HEK293 (cell line): Measurements from ENCODE around the gene ATP2B3.

ENCODE experiments used
- CTCF ChIA-PET: fragments of 350-600 bp; formaldehyde crosslinking; extraction: SDS; loops from one replicate; lab custom pipeline; 2021; ENCODE audit warnings: antibody characterized with exemption; lab: Yijun Ruan, JAX
- POLR2A ChIA-PET: fragments of 300-600 bp; formaldehyde crosslinking; extraction: SDS; loops from one replicate; lab custom pipeline; 2020; ENCODE audit warnings: antibody characterized with exemption, inconsistent platforms; lab: Yijun Ruan, JAX
- H3K27ac ChIP-seq: fragments of 200-500 bp; sonication (Bioruptor generic); 2 replicates; pipeline ENCODE4 v1.5.1; 2014; ENCODE audit warnings: low read depth, low read length, control low read depth, inconsistent platforms; ENCODE audit errors: extremely low read depth
- H3K36me3 ChIP-seq, 2 experiments: fragments of 200-500 bp in 1 of 2; sonication (Bioruptor generic) in 1 of 2; 1 replicate in 1 of 2; 2 replicates in 1 of 2; pipeline ENCODE4 v1.5.1; 2014 to 2017; ENCODE audit warnings: inconsistent platforms in 2 of 2, low read length in 2 of 2; ENCODE audit not compliant: control insufficient read depth in 2 of 2, insufficient read depth in 1 of 2
- H3K4me1 ChIP-seq: fragments of 200-500 bp; sonication (Bioruptor generic); 2 replicates; pipeline ENCODE4 v1.5.1; 2014; ENCODE audit warnings: mild to moderate bottlenecking, low read length, inconsistent platforms; ENCODE audit not compliant: control insufficient read depth, insufficient read depth
- H3K4me3 ChIP-seq: 2 replicates; pipeline ENCODE4 v1.5.1; 2011; ENCODE audit warnings: low read depth, mild to moderate bottlenecking, control low read depth, low read length, moderate library complexity
- H3K9me3 ChIP-seq: fragments of 200-500 bp; sonication (Bioruptor generic); 2 replicates; pipeline ENCODE4 v1.5.1; 2014; ENCODE audit warnings: low read depth, low read length, inconsistent platforms; ENCODE audit not compliant: control insufficient read depth, insufficient read depth
- BCL11B ChIP-seq: fragments of 450-650 bp; formaldehyde crosslinking; IDR thresholded peaks from 2 replicates; pipeline ENCODE4 v1.5.1; 2016; ENCODE audit warnings: low read depth, missing biosample characterization, missing genetic modification characterization
- EGR2 ChIP-seq: fragments of 450-650 bp; formaldehyde crosslinking; IDR thresholded peaks from 2 replicates; pipeline ENCODE4 v1.5.1; 2016; ENCODE audit warnings: low read depth, missing biosample characterization, missing genetic modification characterization
- SCRT1 ChIP-seq: fragments of 450-650 bp; formaldehyde crosslinking; IDR thresholded peaks from 2 replicates; pipeline ENCODE4 v1.5.1; 2016; ENCODE audit warnings: missing biosample characterization, missing genetic modification characterization, borderline replicate concordance
- ZFHX2 ChIP-seq: fragments of 450-650 bp; formaldehyde crosslinking; conservative IDR thresholded peaks from 2 replicates; pipeline ENCODE4 v1.5.1; 2016; ENCODE audit warnings: missing biosample characterization, missing genetic modification characterization
- ZNF114 ChIP-seq: fragments of 450-650 bp; formaldehyde crosslinking; IDR thresholded peaks from 2 replicates; pipeline ENCODE4 v1.5.0; 2017; ENCODE audit warnings: missing biosample characterization, missing genetic modification characterization
- ZNF132 ChIP-seq: fragments of 450-650 bp; formaldehyde crosslinking; IDR thresholded peaks from 2 replicates; pipeline ENCODE4 v1.5.1; 2017; ENCODE audit warnings: missing biosample characterization, missing genetic modification characterization, borderline replicate concordance
- ZNF19 ChIP-seq: fragments of 450-650 bp; formaldehyde crosslinking; IDR thresholded peaks from 2 replicates; pipeline ENCODE4; 2016; ENCODE audit warnings: missing biosample characterization, missing genetic modification characterization, low read depth
- ZNF2 ChIP-seq: fragments of 450-650 bp; formaldehyde crosslinking; IDR thresholded peaks from 2 replicates; pipeline ENCODE4 v1.5.1; 2016; ENCODE audit warnings: missing biosample characterization, missing genetic modification characterization
- ZNF239 ChIP-seq: fragments of 450-650 bp; formaldehyde crosslinking; IDR thresholded peaks from 2 replicates; pipeline ENCODE4 v1.5.1; 2016; ENCODE audit warnings: missing biosample characterization, missing genetic modification characterization
- ZNF302 ChIP-seq: fragments of 450-650 bp; formaldehyde crosslinking; IDR thresholded peaks from 2 replicates; pipeline ENCODE4 v1.5.1; 2016; ENCODE audit warnings: missing biosample characterization, missing genetic modification characterization, low read depth
- ZNF354C ChIP-seq: fragments of 450-650 bp; formaldehyde crosslinking; IDR thresholded peaks from 2 replicates; pipeline ENCODE4 v1.5.1; 2016; ENCODE audit warnings: missing biosample characterization, missing genetic modification characterization, low read depth, borderline replicate concordance
- ZNF529 ChIP-seq: fragments of 450-650 bp; formaldehyde crosslinking; IDR thresholded peaks from 2 replicates; pipeline ENCODE4 v1.5.1; 2017; ENCODE audit warnings: missing genetic modification characterization, missing biosample characterization; ENCODE audit not compliant: insufficient replicate concordance
- ZNF561 ChIP-seq: fragments of 450-650 bp; IDR thresholded peaks from 2 replicates; pipeline ENCODE4 v1.5.1; 2018; ENCODE audit warnings: missing biosample characterization, missing genetic modification characterization, borderline replicate concordance
- ZNF571 ChIP-seq: fragments of 450-650 bp; formaldehyde crosslinking; IDR thresholded peaks from 2 replicates; pipeline ENCODE4 v1.5.0; 2017; ENCODE audit warnings: missing biosample characterization, missing genetic modification characterization
- ZNF660 ChIP-seq: fragments of 450-650 bp; IDR thresholded peaks from 2 replicates; pipeline ENCODE4 v1.5.1; 2018; ENCODE audit warnings: missing biosample characterization, mild to moderate bottlenecking, missing genetic modification characterization
- ZNF768 ChIP-seq: fragments of 450-650 bp; formaldehyde crosslinking; IDR thresholded peaks from 2 replicates; pipeline ENCODE4 v1.5.1; 2018; ENCODE audit warnings: missing biosample characterization, mild to moderate bottlenecking, missing genetic modification characterization
- ZNF792 ChIP-seq: fragments of 450-650 bp; formaldehyde crosslinking; IDR thresholded peaks from 2 replicates; pipeline ENCODE4 v1.5.1; 2016; ENCODE audit warnings: missing biosample characterization, missing genetic modification characterization
- TF ChIP-seq, protein P1 (sequence below): fragments of 450-650 bp; formaldehyde crosslinking; IDR thresholded peaks from 2 replicates; pipeline ENCODE4 v1.5.1; 2016; ENCODE audit warnings: missing biosample characterization, missing genetic modification characterization
- TF ChIP-seq, protein P2 (sequence below): fragments of 450-650 bp; formaldehyde crosslinking; IDR thresholded peaks from 2 replicates; pipeline ENCODE4 v1.5.1; 2017; ENCODE audit warnings: missing biosample characterization, missing genetic modification characterization
- TF ChIP-seq, protein P3 (sequence below): fragments of 450-650 bp; formaldehyde crosslinking; IDR thresholded peaks from 2 replicates; pipeline ENCODE4 v1.5.1; 2016; ENCODE audit warnings: missing biosample characterization, missing genetic modification characterization, low read depth
- TF ChIP-seq, protein P4 (sequence below): fragments of 450-650 bp; formaldehyde crosslinking; IDR thresholded peaks from 2 replicates; pipeline ENCODE4 v1.5.1; 2016; ENCODE audit warnings: missing biosample characterization, missing genetic modification characterization
- TF ChIP-seq, protein P5 (sequence below): fragments of 450-650 bp; formaldehyde crosslinking; IDR thresholded peaks from 2 replicates; pipeline ENCODE4 v1.5.1; 2017; ENCODE audit warnings: missing biosample characterization, missing genetic modification characterization
- TF ChIP-seq, protein P6 (sequence below): fragments of 450-650 bp; formaldehyde crosslinking; IDR thresholded peaks from 2 replicates; pipeline ENCODE4 v1.5.1; 2016; ENCODE audit warnings: missing biosample characterization, missing genetic modification characterization

The ATP2B3 gene

DNA sequence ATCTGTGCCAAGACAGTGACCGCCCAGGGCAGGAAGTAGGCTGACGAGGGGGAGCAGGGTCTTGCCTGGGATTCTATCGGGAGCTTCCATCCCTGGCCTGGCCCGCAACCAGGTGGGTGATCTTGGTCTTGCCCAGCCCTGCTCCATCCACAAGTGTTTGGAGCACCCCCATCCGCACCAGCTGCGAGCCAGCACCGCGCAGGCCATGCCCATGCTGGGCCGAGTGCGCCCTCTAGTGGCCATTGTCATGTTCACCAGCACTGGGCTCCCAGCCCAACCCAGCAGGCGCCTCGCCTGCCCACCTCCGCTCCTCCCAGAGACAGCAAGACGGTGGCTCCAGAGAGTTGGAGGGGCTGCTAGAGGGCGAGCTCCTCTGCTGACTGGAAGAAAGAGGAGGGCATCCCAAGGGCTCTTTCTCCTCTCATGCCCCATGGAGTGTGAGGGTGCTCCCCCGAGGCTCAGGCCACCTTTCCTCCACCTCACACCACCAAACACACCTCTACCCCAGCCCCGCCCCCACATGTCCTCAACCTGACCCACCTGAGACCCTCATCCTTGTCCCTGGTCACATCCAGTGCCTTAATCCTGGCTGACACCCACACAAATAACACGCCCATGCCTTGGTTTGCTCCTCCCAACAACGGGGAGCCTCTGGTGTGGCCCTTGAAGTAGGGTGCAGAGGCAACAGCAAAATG, 9.8 kb upstream of the ATP2B3 start:
- CTCF ChIA-PET: interaction anchor here (0.5 to 4.2 kb wide), 35 partner anchors 8 to 666 kb away, joined by 3 to 89 read pairs (median 5); partner anchors contain the start of gene HAUS7
- POLR2A ChIA-PET: interaction anchor here (1.2 to 1.5 kb wide), 2 partner anchors 37 to 47 kb away, joined by 5 read pairs; partner anchors contain the start of gene HAUS7
- no peaks in the 10 kb centered on the region for H3K9me3 ChIP-seq
- H3K4me1 ChIP-seq: no peaks in the 10 kb centered on the region
- H3K4me3 ChIP-seq: no peak overlapping the region
- H3K27ac ChIP-seq: no peak overlapping the region
- H3K36me3 ChIP-seq: no peaks in the 10 kb centered on the region
- TF ChIP-seq ZNF768 (tag by site-specific recombination): no peak
- TF ChIP-seq EGR2 (tag by site-specific recombination): peak; percentile 56
- TF ChIP-seq ZNF302 (tag by site-specific recombination): no peak
- TF ChIP-seq ZNF132 (tag by site-specific recombination): no peak
- TF ChIP-seq ZNF561 (tag by site-specific recombination): no peak
- TF ChIP-seq, protein P1, sequence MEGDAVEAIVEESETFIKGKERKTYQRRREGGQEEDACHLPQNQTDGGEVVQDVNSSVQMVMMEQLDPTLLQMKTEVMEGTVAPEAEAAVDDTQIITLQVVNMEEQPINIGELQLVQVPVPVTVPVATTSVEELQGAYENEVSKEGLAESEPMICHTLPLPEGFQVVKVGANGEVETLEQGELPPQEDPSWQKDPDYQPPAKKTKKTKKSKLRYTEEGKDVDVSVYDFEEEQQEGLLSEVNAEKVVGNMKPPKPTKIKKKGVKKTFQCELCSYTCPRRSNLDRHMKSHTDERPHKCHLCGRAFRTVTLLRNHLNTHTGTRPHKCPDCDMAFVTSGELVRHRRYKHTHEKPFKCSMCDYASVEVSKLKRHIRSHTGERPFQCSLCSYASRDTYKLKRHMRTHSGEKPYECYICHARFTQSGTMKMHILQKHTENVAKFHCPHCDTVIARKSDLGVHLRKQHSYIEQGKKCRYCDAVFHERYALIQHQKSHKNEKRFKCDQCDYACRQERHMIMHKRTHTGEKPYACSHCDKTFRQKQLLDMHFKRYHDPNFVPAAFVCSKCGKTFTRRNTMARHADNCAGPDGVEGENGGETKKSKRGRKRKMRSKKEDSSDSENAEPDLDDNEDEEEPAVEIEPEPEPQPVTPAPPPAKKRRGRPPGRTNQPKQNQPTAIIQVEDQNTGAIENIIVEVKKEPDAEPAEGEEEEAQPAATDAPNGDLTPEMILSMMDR: peak; percentile 97
- TF ChIP-seq, protein P2, sequence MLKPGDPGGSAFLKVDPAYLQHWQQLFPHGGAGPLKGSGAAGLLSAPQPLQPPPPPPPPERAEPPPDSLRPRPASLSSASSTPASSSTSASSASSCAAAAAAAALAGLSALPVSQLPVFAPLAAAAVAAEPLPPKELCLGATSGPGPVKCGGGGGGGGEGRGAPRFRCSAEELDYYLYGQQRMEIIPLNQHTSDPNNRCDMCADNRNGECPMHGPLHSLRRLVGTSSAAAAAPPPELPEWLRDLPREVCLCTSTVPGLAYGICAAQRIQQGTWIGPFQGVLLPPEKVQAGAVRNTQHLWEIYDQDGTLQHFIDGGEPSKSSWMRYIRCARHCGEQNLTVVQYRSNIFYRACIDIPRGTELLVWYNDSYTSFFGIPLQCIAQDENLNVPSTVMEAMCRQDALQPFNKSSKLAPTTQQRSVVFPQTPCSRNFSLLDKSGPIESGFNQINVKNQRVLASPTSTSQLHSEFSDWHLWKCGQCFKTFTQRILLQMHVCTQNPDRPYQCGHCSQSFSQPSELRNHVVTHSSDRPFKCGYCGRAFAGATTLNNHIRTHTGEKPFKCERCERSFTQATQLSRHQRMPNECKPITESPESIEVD (tag by site-specific recombination): no peak
- no peak for TF ChIP-seq ZNF529 (tag by site-specific recombination)
- TF ChIP-seq ZNF239 (tag by site-specific recombination): no peak
- TF ChIP-seq ZNF660 (tag by site-specific recombination): no peak
- TF ChIP-seq, protein P3, sequence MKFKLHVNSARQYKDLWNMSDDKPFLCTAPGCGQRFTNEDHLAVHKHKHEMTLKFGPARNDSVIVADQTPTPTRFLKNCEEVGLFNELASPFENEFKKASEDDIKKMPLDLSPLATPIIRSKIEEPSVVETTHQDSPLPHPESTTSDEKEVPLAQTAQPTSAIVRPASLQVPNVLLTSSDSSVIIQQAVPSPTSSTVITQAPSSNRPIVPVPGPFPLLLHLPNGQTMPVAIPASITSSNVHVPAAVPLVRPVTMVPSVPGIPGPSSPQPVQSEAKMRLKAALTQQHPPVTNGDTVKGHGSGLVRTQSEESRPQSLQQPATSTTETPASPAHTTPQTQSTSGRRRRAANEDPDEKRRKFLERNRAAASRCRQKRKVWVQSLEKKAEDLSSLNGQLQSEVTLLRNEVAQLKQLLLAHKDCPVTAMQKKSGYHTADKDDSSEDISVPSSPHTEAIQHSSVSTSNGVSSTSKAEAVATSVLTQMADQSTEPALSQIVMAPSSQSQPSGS: no peak
- TF ChIP-seq, protein P4, sequence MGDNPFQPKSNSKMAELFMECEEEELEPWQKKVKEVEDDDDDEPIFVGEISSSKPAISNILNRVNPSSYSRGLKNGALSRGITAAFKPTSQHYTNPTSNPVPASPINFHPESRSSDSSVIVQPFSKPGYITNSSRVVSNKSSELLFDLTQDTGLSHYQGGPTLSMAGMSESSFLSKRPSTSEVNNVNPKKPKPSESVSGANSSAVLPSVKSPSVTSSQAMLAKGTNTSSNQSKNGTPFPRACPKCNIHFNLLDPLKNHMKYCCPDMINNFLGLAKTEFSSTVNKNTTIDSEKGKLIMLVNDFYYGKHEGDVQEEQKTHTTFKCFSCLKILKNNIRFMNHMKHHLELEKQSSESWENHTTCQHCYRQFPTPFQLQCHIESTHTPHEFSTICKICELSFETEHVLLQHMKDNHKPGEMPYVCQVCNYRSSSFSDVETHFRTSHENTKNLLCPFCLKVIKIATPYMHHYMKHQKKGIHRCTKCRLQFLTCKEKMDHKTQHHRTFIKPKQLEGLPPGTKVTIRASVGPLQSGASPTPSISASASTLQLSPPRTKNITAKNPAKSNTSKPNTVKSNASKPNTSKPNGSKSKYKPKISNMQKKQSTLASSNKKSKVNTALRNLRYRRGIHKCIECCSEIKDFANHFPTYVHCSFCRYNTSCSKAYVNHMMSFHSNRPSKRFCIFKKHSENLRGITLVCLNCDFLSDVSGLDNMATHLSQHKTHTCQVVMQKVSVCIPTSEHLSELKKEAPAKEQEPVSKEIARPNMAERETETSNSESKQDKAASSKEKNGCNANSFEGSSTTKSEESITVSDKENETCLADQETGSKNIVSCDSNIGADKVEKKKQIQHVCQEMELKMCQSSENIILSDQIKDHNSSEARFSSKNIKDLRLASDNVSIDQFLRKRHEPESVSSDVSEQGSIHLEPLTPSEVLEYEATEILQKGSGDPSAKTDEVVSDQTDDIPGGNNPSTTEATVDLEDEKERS (tag by site-specific recombination): no peak
- TF ChIP-seq, protein P5, sequence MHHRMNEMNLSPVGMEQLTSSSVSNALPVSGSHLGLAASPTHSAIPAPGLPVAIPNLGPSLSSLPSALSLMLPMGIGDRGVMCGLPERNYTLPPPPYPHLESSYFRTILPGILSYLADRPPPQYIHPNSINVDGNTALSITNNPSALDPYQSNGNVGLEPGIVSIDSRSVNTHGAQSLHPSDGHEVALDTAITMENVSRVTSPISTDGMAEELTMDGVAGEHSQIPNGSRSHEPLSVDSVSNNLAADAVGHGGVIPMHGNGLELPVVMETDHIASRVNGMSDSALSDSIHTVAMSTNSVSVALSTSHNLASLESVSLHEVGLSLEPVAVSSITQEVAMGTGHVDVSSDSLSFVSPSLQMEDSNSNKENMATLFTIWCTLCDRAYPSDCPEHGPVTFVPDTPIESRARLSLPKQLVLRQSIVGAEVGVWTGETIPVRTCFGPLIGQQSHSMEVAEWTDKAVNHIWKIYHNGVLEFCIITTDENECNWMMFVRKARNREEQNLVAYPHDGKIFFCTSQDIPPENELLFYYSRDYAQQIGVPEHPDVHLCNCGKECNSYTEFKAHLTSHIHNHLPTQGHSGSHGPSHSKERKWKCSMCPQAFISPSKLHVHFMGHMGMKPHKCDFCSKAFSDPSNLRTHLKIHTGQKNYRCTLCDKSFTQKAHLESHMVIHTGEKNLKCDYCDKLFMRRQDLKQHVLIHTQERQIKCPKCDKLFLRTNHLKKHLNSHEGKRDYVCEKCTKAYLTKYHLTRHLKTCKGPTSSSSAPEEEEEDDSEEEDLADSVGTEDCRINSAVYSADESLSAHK: no peak
- TF ChIP-seq ZNF571: no peak
- TF ChIP-seq BCL11B (tag by site-specific recombination): no peak
- no peak for TF ChIP-seq ZNF354C
- TF ChIP-seq, protein P6, sequence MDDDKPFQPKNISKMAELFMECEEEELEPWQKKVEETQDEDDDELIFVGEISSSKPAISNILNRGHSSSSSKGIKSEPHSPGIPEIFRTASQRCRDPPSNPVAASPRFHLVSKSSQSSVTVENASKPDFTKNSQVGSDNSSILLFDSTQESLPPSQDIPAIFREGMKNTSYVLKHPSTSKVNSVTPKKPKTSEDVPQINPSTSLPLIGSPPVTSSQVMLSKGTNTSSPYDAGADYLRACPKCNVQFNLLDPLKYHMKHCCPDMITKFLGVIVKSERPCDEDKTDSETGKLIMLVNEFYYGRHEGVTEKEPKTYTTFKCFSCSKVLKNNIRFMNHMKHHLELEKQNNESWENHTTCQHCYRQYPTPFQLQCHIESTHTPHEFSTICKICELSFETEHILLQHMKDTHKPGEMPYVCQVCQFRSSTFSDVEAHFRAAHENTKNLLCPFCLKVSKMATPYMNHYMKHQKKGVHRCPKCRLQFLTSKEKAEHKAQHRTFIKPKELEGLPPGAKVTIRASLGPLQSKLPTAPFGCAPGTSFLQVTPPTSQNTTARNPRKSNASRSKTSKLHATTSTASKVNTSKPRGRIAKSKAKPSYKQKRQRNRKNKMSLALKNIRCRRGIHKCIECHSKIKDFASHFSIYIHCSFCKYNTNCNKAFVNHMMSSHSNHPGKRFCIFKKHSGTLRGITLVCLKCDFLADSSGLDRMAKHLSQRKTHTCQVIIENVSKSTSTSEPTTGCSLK: no peak
- peak; percentile 62 for TF ChIP-seq ZFHX2 (tag by site-specific recombination)
- TF ChIP-seq ZNF114: no peak
- TF ChIP-seq SCRT1: peak; percentile 93
- TF ChIP-seq ZNF792 (tag by site-specific recombination): no peak
- no peak for TF ChIP-seq ZNF19 (tag by site-specific recombination)
- 0 out of 2 replicates have a peak, but pooled peaks have one; percentile 50 for TF ChIP-seq ZNF2 (tag by site-specific recombination)
